Measurements from ENCODE around the gene CADPS2.

DNA sequence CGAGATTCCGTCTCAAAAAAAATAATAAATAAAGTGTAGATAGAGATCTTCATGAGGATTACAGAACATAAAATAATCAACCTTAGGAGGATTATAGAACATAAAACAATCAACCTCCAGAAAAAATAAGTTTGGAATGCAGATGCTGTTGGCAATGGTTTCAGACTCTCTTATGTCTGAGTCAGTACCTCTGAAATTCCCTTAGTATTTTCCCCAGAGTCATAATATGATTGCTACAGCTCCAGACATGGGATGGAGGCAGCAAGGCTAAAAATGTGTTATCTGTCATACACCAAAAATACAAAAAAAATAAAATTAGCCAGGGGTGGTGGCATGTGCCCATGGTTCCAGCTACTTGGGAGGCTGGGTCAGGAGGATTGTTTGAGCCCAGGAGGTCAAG, 22.2 kb downstream of the CADPS2 start:
- TF ChIP-seq, protein P1, sequence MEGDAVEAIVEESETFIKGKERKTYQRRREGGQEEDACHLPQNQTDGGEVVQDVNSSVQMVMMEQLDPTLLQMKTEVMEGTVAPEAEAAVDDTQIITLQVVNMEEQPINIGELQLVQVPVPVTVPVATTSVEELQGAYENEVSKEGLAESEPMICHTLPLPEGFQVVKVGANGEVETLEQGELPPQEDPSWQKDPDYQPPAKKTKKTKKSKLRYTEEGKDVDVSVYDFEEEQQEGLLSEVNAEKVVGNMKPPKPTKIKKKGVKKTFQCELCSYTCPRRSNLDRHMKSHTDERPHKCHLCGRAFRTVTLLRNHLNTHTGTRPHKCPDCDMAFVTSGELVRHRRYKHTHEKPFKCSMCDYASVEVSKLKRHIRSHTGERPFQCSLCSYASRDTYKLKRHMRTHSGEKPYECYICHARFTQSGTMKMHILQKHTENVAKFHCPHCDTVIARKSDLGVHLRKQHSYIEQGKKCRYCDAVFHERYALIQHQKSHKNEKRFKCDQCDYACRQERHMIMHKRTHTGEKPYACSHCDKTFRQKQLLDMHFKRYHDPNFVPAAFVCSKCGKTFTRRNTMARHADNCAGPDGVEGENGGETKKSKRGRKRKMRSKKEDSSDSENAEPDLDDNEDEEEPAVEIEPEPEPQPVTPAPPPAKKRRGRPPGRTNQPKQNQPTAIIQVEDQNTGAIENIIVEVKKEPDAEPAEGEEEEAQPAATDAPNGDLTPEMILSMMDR (IDR thresholded peaks at IDR 0.05; ENCODE audit: low read length): no peak
- no peak for TF ChIP-seq EZH2phosphoT487 (IDR thresholded peaks at IDR 0.05; ENCODE audit: low read length)

All from MM.1S (cell line).